Mesothelial cell of epicardium (in vitro differentiated cells): ENCODE measurements around the gene ITCH. TPM values are rescaled to one million over a fixed set of nuclear protein-coding genes. Genes with fewer than 3 reads are reported as not detected.
"Not testable (repeated sequence)": the region's sequence is repeated elsewhere in the genome, so short reads cannot be mapped to it uniquely, and the experiment has no call there.

Experiments used
- DNase-seq, 2 experiments: peaks; one replicate each; pipeline ENCODE4 v3.0.0; 2021; ENCODE audit warnings: low spot score in 2 of 2; ENCODE audit not compliant: unreplicated experiment in 2 of 2
- H3K27ac Mint-ChIP-seq: 2 replicates; pipeline ENCODE4 v1.8.0; 2021; ENCODE audit warnings: mixed read lengths
- H3K27me3 Mint-ChIP-seq: 2 replicates; pipeline ENCODE4 v1.8.0; 2021; ENCODE audit warnings: low read depth, mixed read lengths
- H3K36me3 Mint-ChIP-seq: 2 replicates; pipeline ENCODE4 v1.8.0; 2021; ENCODE audit warnings: mixed read lengths
- H3K4me1 Mint-ChIP-seq: 2 replicates; pipeline ENCODE4 v1.8.0; 2021; ENCODE audit warnings: mixed read lengths
- H3K4me3 Mint-ChIP-seq: 2 replicates; pipeline ENCODE4 v1.8.0; 2021; ENCODE audit warnings: mild to moderate bottlenecking, moderate library complexity, mixed read lengths
- H3K9me3 Mint-ChIP-seq: 2 replicates; pipeline ENCODE4 v1.8.0; 2021; ENCODE audit warnings: mixed read lengths
- total RNA-seq: library from RNA; stranded (reverse); gene quantifications from 3 replicates; pipeline ENCODE4 v1.2.1, GENCODE V29; 2021
- TF ChIP-seq, protein P1 (sequence below): fragments of 200-600 bp; sonication (generic); IDR thresholded peaks from one replicate; pipeline ENCODE4 v1.5.0; 2021; ENCODE audit warnings: antibody characterized with exemption; ENCODE audit not compliant: unreplicated experiment

ITCH gene
- total RNA-seq, 1 donor from 2014 or later: 60.2 TPM

DNA sequence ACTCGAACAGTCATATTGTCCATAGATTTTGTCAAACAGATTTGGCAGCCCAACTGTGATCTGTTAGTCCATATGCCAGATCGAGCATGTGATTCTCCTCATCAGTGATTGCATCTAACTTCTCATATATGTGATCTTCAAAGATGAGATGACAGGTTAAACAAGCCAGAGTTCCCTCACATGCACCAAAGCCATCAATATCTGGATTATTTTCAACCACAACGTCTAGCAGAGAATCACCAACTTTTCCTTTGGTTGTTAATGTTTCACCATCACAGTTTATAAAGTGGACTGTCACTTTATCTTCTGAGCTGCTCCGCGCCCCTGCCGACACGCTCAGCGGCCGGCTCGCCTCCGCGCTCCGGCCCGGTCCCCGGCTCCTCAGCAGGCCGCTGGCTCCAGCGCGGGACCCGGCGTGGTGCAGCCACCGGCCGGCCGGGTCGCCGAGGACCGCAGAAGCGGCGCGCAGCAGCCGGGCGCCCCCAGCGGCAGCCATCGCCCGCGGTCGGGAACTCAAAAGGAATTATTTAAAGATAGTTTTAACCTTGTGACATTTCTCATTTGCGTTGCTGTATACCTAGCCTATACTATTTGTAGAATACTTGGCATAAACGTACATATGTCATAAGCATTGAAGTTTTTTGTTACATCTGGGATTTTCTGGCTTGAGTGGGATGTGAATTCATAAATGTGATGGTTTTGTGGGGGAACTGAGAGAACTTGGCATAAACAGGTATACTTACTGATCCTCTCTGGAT lies 113.1 kb downstream of the ITCH start:
- no peaks in the 10 kb centered on the region for H3K27me3 Mint-ChIP-seq
- peaks cover 42% of the 10 kb centered on the region for H3K36me3 Mint-ChIP-seq
- no peak overlapping the region for H3K27ac Mint-ChIP-seq
- no peak overlapping the region for H3K4me3 Mint-ChIP-seq
- TF ChIP-seq, protein P1, sequence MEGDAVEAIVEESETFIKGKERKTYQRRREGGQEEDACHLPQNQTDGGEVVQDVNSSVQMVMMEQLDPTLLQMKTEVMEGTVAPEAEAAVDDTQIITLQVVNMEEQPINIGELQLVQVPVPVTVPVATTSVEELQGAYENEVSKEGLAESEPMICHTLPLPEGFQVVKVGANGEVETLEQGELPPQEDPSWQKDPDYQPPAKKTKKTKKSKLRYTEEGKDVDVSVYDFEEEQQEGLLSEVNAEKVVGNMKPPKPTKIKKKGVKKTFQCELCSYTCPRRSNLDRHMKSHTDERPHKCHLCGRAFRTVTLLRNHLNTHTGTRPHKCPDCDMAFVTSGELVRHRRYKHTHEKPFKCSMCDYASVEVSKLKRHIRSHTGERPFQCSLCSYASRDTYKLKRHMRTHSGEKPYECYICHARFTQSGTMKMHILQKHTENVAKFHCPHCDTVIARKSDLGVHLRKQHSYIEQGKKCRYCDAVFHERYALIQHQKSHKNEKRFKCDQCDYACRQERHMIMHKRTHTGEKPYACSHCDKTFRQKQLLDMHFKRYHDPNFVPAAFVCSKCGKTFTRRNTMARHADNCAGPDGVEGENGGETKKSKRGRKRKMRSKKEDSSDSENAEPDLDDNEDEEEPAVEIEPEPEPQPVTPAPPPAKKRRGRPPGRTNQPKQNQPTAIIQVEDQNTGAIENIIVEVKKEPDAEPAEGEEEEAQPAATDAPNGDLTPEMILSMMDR: no peak
- H3K9me3 Mint-ChIP-seq: peaks cover 4% of the 10 kb centered on the region
- no peak for DNase-seq
- peaks cover 9% of the 10 kb centered on the region for H3K4me1 Mint-ChIP-seq

- Mint-ChIP-seq H3K27ac (no peak overlapping the region), H3K4me3 (no peak overlapping the region), H3K9me3 (peaks cover 20% of the 10 kb centered on the region), H3K36me3 (peaks cover 67% of the 10 kb centered on the region), H3K27me3 (no peaks in the 10 kb centered on the region), H3K4me1 (no peaks in the 10 kb centered on the region)
- no peak for DNase-seq
- TF ChIP-seq, protein P1: no peak
Measured at GRCh38 chr20:34479627-34480026, 116.6 kb downstream of the ITCH start.

- H3K27ac Mint-ChIP-seq, DNase-seq, H3K4me1 Mint-ChIP-seq, H3K27me3 Mint-ChIP-seq, H3K4me3 Mint-ChIP-seq: not testable (repeated sequence)
- peaks cover 54% of the 10 kb centered on the region for H3K36me3 Mint-ChIP-seq
- peaks cover 20% of the 10 kb centered on the region for H3K9me3 Mint-ChIP-seq
Measured at GRCh38 chr20:34482154-34482553, 119.1 kb downstream of the ITCH start.

GRCh38 chr20:34483585-34484220 lies 120.6 kb downstream of the ITCH start:
- DNase-seq, H3K27me3 Mint-ChIP-seq, H3K4me1 Mint-ChIP-seq, H3K4me3 Mint-ChIP-seq, H3K27ac Mint-ChIP-seq: not testable (repeated sequence)
- Mint-ChIP-seq H3K9me3 (peaks cover 20% of the 10 kb centered on the region), H3K36me3 (peaks cover 56% of the 10 kb centered on the region)

GRCh38 chr20:34485068-34485634 lies 122.1 kb downstream of the ITCH start:
- Mint-ChIP-seq H3K4me3 (no peak overlapping the region), H3K27me3 (no peaks in the 10 kb centered on the region), H3K27ac (peak overlapping the region; percentile 0), H3K36me3 (peaks cover 55% of the 10 kb centered on the region), H3K4me1 (no peaks in the 10 kb centered on the region), H3K9me3 (peaks cover 20% of the 10 kb centered on the region)
- TF ChIP-seq, protein P1: no peak
- DNase-seq: no peak

GRCh38 chr20:34491226-34491931 lies 128.3 kb downstream of the ITCH start:
- H3K36me3 Mint-ChIP-seq: peaks cover 55% of the 10 kb centered on the region
- TF ChIP-seq, protein P1: no peak
- no peak overlapping the region for H3K4me3 Mint-ChIP-seq
- no peaks in the 10 kb centered on the region for H3K27me3 Mint-ChIP-seq
- no peak for DNase-seq
- H3K27ac Mint-ChIP-seq: no peak overlapping the region
- peaks cover 9% of the 10 kb centered on the region for H3K9me3 Mint-ChIP-seq
- H3K4me1 Mint-ChIP-seq: no peaks in the 10 kb centered on the region
